Stimulated activated CD8-positive, alpha-beta memory T cell treated with anti-CD3 and anti-CD28 coated beads, Interleukin-15, amount 100 ng/mL, for 4 hours (primary cell): Measurements from ENCODE around the gene NUP214.

Source experiments
- DNase-seq, 2 donors: peaks; one replicate each; pipeline ENCODE4 v3.0.0-alpha.2; 2020; ENCODE audit warnings: low read depth in 2 of 2

Gene NUP214

DNA sequence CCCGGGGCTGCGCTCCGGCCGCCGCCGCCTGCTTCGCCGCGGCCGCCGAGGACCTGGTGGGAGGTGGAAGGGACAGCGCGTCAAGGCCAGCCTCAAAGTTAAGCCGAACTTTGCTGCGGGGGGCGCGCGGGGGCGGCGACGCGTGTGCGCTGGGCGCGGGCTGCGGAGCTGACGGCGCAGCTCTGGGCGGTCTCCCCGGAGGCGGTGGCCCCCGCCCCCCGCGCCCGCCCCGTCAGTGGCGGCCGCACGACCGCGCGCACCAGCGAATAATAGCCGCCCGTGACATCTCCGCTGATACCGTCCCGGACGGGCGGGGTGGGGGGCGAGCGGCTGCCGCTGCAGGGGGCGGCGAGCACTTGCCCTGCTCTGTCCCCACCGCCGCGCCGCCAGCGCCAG lies 151.5 kb downstream of the NUP214 start:
- DNase-seq, result no peak

DNA sequence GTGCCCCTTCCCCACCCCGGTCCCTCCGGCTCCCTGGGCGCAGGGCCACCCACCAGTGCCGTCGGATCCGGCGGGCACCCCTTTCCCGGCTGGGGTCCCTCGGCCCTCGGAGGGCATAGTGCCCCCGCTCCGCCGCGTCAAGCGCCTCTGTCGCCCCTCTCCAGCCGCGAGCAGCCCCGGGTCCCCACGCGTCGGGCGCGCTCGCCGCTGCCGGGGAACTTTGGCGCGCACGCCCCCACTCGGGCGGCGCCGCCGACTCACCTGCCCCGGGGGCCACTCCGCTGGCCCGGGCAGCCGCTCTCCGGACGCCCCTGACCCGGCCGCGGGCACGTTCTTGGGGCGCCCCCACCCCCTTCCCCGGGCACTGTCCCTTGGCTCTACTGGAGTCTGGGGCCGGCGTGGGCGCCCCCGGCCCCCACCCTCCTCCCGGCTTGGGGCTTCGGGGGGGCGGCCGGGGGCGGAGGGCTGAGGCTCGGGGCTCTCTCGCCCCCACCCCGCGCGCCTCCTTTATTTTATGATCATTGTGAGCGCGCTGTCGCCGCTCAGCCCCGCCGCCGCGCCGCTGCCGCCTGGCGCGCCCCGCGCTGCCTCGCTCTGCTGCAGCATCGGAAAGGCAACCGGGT lies 152.0 kb downstream of the NUP214 start:
- DNase-seq, result no peak

- DNase-seq, result peak in 1 of 2 donors; percentile 60
Measured at GRCh38 chr9:131277910-131278701, 152.7 kb downstream of the NUP214 start.

DNA sequence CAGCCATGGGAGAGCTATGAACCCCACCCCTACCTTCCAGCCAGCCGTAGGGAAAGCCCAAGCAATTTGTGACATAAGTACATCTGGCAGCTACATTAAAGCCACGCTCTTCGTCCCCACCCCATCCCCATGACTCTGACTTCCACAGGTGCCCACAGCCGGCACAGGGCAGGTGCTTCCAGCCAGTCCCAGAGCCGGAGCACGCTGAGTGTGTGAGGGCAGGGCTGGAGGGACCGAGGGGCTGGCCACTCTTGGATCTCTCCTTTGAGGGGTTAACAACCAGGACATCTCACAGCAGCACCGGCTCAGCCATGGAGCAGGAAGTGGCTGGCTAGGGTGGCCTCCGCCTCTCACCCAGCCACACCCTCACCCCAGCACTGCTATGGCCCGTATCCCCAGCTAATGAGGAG lies 153.3 kb downstream of the NUP214 start:
- no peak for DNase-seq

- no peak for DNase-seq
Measured at GRCh38 chr9:131279196-131279862, 153.9 kb downstream of the NUP214 start.

GRCh38 chr9:131279863-131280570 lies 154.6 kb downstream of the NUP214 start:
- DNase-seq, result no peak

GRCh38 chr9:131280660-131281059 lies 155.3 kb downstream of the NUP214 start:
- DNase-seq, result no peak

GRCh38 chr9:131281119-131281965 lies 156.0 kb downstream of the NUP214 start:
- DNase-seq, result no peak

DNA sequence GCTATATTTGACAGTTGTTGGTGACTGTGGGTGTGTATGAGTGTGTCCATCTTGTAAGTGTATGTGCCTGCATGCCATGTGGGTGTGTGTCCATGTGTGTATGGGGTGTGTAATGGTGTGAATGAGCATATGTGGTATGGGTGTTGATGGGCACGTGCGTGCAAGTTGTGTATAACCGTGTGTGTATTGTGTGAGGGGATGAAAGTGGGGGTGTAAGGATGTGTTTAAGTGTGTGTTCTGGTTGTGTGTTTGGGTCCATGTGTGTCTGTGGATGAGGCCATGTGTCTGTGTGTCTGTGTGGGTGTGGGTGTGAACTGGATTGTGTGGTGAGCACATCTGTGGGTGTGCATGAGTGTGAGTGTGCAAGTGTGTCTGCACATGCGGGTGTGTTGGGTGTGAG lies 156.8 kb downstream of the NUP214 start:
- no peak for DNase-seq

- DNase-seq, result no peak
Measured at GRCh38 chr9:131282688-131283422, 157.5 kb downstream of the NUP214 start.
